SW 1271 (cell line): ENCODE data around the gene HECW1.
"Not testable (repeated sequence)": the region's sequence is repeated elsewhere in the genome, so short reads cannot be mapped to it uniquely, and the experiment has no call there.

Experiments
- DNase-seq, 2 experiments: peaks; one replicate each; lab custom pipeline; 2025; lab: John Stamatoyannopoulos, UW

The HECW1 gene

DNA sequence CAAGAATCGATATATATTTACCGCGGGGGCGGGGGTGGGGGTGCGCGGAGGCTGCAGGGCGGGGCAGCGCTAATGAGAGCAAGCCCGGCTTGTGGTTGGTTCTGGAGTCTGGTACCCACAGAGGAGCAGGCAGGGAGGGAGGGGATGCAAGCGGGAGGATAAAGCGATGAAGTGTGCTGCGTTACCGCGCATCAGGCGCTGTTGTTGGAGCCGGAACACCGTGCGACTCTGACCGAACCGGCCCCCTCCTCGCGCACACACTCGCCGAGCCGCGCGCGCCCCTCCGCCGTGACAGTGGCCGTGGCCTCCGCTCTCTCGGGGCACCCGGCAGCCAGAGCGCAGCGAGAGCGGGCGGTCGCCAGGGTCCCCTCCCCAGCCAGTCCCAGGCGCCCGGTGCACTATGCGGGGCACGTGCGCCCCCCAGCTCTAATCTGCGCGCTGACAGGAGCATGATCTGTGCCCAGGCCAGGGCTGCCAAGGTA lies at the start of gene HECW1:
Gene HECW1, plus strand, starts transcription at position 189 of the 482 bp plus-strand sequence. CDS start 131,259 bp downstream, outside the sequence.
- DNase-seq = no peak

DNA sequence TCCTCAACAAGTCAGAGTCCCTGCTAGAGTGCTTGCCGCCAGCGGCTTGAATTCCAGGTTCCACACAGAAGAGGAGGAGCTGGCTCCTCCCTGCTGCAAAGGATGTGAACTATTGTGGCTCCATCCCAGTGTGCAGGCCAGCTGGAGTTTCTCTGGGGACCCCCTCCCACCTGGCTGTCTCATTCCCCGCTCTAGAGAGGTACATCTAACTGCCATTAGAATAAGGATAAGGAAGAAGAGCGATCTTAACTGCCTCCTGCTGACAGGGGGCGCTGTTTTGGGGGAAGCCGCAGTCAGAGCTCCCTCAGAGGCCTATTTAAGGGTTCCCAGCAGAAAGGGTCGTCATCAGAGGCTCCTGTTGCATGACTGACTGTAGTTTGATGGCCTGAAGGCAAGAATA lies 40.8 kb upstream of the HECW1 start:
- peak in 1 of 2 experiments; percentile 1 for DNase-seq

DNA sequence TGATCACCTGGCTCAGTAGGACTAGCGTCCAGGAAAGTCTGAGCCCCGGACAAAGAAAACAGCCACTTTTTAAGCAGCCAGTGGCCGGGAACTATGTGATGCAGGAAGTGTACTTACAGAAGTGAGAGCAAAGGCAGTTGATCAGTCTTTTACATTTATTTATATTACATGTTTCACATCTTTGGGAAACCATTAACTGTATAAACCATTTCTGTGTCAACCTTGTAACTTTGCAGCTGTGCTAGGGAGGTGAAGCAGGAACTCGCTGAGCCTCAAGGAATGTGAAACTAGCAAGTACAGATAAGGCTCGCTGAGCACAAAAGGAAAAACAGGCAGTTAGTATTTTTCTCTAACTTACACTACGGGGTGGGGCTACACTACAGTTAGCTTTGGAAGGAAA lies 39.9 kb upstream of the HECW1 start:
- DNase-seq = no peak

DNA sequence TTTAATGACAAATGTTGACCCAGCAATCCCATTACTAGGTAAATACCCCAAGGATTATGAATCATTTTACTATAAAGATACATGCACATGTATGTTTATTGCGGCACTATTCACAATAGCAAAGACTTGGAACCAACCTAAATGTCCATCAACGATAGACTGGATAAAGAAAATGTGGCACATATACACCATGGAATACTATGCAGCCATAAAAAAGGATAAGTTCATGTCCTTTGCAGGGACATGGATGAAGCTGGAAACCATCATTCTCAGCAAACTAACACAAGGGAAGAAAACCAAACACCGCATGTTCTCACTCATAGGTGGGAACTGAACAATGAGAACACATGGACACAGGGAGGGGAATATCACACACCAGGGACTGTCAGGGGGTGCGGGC lies 38.6 kb upstream of the HECW1 start:
- DNase-seq = not testable (repeated sequence)

DNA sequence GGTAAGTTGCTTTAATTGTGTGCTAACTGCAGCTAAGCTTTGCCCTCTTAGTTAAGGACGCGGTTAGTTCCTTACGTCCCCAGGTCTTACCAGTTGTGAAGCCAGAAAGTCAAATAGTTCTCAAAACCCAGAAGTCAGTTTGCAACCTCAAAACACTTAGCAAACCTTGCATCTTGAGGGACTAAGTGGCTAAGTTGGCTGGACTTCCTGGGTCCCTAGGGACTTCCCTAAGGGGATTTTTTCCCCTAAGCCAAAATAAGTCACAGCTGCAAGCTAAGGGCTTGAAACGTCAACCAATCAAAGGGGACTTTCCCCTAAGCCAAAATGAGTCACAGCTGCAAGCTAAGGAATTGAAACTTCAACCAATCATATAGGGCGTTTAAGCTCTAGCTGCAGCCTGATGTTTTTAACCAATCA lies 36.2 kb upstream of the HECW1 start:
- DNase-seq = no peak

DNA sequence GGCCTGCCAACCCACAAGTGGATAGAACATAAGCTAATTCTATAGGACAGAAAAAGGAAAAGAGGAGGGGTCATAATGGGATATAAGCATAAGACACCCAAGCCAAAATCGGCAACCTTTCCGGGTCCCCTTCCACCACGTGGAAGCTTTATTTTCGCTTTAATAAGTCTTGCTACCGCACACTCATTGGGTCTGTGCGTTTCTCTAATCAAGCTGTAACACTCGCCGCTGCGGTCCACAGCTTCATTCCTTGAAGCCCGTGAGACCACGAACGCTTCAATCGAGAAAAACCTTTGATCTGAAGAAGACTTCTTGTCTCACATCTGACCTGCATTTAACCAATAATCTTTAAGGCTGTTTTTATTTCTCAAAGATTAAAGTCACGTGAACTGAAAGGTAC lies 35.8 kb upstream of the HECW1 start:
- no peak for DNase-seq

DNA sequence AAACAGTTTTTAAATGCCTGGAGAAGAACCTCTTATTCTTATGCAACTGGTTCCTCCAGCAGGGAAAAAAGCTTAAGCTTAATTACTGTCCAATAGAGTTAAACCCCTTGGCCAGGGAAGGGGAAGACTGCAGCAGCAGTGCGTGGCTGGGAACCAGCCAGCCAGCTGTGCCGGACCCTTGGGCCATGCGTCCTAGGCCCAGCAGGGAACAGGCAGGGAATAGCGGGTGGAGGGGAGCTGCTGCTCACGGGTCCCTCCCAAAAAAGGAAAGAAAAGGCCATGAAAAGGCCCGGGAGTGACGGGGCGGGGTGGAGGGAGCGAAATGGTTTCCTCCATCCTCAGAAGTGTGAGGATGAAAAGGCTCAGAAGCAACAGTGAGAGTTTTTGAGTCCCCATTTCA lies 35.2 kb upstream of the HECW1 start:
- DNase-seq = no peak

DNA sequence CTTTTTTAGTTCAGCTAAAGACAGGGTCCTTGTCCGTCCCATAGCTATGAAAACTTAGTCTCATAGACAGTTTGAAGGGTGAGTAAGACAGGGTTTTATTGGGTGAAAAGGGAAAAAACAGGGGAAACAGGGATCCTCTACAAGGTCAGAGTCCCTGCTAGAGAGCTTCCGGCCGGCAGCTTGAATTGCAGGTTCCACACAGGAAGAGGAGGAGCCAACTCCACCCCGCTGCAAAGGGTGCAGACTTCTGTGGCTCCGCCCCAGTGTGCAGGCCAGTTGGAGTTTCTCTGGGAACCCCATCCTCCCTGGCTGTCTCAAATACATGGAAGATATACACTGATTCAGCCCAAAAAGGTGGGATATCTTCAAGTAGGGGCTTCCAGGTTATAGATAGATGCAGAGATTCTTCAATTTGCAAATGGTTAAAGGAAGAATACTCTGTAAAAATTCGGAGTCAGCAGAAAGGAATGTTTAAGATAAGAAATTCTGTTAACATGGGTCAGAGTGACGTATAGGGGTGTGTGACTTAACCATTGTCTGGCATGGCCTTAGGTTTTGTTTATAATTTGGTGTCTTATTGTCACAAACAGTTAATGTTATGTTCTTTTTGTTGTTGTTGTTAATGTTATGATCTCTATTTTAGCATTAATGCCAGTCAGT lies 34.6 kb upstream of the HECW1 start:
- DNase-seq = peak in 1 of 2 experiments; percentile 15

DNA sequence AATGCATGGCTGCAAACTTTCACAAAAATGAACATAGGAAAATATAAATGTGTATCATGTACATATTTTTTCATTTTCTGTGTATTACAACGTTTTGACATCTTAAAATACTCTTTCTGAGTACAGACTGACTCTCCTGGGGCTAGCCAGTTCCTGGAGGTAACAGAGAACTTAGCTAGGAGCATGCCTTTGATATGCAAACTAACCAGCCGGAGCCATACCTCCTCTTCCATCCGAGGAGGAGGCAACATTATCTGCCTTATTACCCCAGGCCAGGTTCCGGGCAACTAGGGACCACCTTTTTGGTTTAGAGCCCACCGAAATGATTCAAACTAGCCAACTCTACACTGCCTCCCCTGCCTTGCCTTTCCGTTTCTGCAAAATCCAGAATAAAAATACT lies 33.7 kb upstream of the HECW1 start:
- DNase-seq = no peak

DNA sequence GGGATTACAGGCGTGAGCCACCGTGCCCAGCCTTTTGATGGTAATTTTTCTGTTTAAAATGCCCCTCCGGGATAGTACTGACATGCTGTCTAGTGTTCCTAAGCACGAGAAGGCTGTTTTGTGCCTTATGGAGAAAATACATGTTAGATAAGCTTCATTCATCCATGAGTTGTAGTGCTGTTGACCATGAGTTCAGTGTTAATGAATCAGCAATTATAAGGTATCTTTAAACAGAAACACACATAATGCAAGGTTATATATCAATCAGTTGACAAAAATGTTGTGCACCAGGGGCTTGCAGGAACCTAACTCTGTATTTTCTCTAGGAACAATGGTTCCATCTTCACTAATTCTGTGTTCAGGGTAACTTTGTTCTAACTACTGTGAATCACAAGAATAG lies 30.8 kb upstream of the HECW1 start:
- no peak for DNase-seq

DNA sequence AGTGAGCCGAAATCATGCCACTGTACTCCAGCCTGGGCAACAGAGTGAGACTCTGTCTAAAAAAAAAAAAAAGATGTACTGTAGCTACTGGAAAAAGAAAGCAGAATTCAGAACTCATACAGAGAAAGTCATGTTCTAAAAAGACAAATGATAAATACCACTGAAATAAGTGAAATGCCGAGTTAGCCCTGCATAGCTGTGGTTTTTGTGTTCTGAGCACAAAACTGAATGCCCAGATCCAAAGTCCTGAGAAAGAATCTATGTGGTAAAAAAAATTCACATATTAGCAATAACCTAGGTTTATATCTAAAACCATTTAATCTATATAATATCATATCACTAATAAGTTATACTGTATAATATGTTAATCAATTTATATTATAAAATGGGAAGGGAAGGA lies 29.3 kb upstream of the HECW1 start:
- no peak for DNase-seq

DNA sequence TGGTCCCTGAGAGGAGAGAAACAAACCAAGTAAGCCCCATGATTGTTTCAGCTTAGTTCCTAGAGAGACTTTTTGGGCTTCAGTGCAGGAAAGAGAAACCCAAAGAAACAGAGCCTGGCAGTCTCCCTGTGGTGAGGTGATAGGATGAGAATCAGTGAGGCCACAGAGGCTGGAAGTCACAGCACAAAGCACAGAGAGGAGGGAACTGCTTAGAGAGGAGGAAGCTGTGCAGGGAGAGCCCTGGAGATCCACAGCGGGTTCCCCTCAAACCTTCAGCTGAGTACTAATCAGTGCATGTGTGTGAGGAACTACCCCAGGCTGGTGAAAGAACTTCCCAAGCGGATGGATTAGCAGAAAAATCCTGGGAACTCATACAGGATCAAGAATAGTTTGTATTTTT lies 27.4 kb upstream of the HECW1 start:
- DNase-seq = no peak

DNA sequence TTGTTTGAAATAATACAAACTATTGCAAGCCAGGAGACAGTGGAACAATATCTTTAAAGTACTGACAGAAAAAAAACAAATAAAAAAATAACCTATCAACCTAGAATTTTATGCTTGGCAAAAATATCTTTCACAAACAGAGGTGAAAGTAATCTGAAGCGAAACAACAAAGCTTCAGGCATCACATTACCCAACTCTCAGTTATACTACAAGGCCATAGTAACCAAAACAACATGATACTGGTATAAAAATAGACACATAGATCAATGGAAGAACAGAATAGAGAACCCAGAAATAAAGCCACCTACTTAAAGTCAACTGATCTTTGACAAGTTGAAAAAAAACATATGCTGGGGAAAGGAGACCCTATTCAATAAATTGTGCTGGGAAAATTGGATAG lies 26.5 kb upstream of the HECW1 start:
- no peak for DNase-seq

DNA sequence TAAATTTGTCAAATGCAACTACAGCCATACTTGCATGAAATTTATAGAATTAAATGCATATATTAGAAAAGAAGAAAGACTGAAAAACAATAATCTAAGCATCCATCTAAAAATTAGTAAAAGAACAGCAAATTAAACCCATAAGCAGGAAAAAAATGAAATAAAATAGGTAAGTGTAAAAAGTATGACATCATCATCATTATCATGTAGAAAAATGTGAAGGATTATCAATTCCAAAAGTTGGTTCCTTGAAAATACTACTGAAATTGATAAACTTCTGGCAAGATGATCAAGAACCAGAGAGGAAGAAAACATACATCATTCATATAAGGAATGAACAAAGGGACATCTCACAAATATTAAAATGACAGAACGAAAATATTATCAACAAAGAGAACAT lies 19.6 kb upstream of the HECW1 start:
- no peak for DNase-seq

DNA sequence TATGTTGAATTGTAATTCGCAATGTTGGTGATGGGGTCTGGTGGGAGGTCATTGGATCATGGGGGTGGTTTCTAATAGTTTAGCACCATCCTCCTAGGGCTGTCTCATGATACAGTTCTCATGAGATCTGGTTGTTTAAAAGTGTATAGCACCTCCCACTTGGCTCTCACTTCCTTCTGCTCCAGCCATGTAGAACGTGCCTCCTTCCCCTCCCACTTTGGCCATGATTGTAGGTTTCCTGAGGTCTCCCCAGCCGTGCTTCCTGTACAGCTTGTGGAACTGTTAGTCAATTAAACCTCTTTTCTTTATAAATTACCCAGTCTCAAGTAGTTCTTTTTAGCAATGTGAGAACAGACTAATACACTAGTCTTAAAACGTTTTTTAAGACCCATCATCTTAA lies 15.6 kb upstream of the HECW1 start:
- DNase-seq = no peak

DNA sequence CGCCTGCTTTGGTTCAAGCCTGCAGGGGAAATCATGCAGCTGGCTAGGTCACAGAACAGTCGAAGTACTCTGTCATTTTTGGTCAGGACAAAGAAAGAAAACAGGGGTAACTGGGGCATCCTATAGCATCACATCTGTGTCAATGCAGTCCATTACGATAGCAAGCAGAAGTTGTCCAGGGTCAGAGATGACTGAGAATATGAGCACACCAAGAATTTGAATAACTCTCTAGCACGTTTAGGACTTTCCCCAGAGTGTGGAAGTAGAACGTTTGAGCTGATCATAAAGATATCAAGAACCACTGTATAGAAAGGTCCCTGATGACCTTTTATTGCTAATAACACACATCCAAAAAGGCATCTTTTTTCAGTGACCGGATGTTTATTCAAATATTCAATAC lies 12.7 kb upstream of the HECW1 start:
- DNase-seq = no peak

DNA sequence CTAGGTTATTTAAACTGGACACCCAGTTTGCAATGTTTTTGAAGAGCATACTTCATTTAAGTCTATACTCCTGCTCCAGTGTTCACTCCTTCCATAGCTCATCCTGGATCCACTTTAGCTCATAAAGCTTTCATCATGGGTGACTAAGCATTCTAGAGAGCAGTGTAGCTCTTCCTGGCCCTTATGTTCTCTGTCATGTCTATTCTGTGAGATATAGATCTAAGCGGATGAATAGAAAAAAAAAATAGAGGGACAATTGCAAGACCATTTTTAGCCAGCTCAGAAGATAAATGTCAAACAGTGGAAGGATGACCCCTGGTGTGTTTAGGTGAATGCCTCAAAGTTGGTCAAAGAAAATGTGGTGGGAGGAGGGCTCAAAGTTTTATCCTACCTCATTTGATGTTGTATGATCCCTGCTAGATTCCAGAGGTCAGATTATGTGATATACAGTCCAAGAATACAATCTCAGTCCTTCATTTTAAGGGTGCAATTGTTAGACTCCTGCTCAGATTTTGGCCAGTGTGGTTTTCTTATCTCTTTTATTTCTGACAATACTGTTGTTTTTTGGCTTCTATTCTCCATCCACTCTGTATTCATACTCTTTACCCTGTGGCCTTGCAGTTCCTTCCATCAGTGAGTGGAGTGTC lies 7.5 kb upstream of the HECW1 start:
- no peak for DNase-seq

DNA sequence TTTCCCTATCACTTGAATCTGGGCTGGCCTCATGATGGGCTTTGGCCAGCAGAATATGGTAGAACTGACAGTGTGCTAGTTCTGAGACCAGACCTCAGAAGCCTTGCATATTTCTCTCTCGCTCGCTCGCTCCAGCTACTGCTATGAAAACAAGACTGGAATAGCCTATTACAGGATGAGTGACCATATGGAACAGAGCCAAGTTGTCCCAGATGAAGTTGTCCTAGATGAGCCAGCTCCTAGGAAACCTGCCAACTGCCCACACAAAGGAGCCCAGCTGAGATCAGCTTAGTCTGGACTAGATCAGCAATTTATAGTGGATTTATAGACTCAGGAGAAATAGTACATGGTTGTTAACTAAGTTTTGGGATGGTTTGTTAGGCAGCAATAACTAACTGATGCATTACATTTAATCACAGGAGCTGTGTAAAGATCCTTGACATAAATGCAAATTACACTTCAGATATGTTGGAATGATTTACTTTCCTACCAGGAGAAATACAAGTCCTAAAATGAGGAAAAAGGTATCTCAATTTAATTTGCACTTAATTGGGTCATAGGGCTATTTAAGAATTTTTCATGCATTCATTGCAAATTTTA lies 6.8 kb upstream of the HECW1 start:
- no peak for DNase-seq

DNA sequence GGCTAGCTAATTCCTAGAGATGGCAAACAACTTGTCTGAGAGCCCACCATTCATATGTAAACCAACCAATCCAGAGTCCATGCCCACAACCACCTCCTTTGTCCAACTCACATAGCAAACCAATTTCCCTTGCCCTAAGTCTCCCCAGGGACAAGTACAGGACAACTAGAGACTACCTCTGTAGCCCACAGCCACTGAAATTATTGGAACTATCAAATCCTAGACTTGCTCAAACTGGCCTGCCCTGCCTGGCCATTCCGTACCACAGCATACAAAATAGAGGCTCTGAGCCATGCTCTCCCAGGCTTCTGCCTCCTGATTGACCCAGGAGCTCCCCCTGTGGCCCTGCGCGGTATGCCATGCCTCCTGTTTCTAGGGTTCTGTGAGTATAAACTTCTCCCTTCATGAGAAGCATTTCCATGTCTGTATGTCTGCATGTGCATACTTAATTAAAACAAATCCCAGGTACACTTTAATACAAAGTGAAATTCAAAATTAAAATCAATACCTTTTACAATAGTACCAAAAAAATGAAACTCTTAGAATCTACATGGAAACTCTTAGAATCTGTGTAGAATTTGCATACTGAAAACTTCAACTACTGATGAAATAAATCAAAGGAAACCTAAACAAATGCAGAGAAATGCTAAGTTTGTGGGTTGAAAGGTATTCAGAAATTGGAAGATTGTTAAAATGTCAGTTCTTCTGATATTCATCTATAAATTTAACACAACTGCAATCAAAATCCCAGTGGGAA lies 4.0 kb upstream of the HECW1 start:
- peak in 1 of 2 experiments; percentile 29 for DNase-seq

DNA sequence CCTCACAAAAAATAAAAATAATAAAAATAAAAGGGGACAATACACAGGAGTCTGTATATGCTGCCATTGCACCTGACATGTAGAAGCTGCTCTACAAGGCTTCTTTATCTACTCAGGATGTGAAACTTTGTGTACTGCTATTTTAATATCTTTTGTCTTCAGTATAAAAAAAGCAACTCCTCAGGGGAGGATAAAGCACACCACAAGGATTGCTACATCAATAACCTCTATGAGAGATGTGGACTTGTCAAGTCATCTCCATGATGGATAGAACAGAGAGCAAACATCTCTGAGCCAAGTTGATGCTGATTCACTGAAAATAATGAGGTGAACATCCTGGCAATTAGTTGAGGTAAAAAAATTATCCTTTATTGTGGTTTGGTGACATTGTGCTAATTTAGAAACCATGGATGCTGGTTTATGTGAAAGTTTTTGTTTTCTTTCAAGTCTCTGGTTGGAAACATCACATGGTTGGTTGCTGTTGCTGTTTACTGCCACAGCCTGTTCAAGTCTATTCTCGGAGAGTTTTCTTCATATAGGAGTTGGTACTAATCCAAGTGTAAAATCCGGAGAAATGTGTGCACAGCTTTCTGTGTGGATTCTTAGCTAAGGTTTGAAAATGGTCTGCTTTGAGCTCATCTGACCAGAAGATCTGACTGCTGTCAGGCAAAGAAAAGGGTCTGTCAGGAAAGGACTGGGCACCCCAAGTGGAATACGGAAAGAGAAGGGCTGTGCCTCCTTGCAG lies 1.5 kb upstream of the HECW1 start:
- no peak for DNase-seq

DNA sequence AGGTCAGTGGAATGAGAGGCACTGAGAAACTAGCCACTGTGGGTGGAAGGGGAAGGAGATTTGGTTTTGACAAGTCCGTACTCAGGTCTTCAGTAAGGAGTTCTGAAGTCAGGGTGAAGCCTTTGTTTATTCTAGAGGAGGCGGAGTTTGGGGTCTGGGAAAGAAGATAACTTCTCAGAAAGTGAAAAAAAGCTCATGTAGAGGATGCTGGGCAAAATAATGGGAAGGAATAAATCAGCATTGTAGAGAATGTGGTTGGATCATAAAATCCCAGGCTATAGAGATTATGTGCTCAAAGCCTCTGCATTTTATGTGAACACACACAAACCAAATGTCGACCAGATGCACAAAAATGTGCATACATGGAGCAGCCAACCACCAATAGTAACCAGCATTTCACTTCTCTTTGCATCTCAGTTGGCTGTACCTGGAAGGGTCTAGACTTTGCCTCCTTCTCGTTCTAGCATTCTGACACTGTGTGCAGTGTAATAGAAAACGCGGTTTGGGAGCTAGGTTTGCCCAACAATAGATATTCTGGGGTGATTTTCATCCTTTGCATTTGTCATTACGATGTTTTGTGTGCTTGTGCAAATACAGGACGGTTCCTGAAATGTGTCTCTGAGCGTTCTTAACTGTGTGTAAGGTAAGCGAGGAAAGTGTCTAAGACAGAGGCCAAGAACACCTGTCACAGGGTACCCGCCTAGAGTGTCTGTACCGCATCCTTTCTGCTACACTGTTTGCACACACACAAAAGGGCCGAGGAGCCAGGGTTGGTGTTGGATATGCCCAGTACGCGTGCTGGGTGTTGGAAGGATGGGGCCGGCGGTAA lies 603 bp upstream of the HECW1 start:
- DNase-seq = no peak
